ENCODE measurements around the gene CDC14A. TPM values are rescaled to one million over a fixed set of nuclear protein-coding genes. Genes with fewer than 3 reads are reported as not detected.

CDC14A gene
- total RNA-seq, 1 experiment from 2014 or later: 3.4 TPM

DNA sequence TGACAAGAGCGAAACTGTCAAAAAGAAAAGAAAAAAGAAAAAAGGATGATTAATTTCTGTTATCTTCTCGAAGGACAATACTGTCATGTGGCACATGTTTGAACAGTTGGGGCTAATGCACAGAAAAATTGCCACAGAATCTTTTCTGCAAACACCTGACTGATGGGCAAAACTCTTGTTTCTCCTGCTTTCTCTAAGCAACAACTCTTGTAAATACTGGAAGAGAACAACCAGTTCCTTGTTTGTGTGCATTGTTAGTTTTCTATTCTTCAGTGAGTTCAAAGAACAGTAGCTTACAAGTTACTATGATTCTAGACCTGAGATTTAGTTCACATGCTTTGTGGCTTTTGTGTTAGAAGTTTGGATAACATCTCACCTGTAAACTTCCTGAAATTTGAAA is 60.7 kb downstream of the CDC14A start:
- DNase-seq (no peak), ATAC-seq (no peak)
- Histone ChIP-seq H2AFZ (ENCODE audit: low read length) (no peak overlapping the region), H4K20me1 (ENCODE audit: low read length) (no peaks in the 10 kb centered on the region), H3K9me3 (ENCODE audit: low read length) (no peaks in the 10 kb centered on the region), H3K27me3 (ENCODE audit: low read length) (no peaks in the 10 kb centered on the region), H3F3A (ENCODE audit: low read length, unreplicated experiment) (no peaks in the 10 kb centered on the region), H3K4me2 (ENCODE audit: low read length) (no peak overlapping the region), H3K4me1 (ENCODE audit: insufficient read depth, low read length) (peaks cover 16% of the 10 kb centered on the region), H3K27ac (ENCODE audit: low read length) (no peak overlapping the region), H3K79me2 (ENCODE audit: low read length) (no peaks in the 10 kb centered on the region), H3K9me2 (replicated peaks; ENCODE audit: low read length) (no peaks in the 10 kb centered on the region), H3K36me3 (ENCODE audit: low read depth, low read length) (no peaks in the 10 kb centered on the region), H3K4me3 (ENCODE audit: low read length) (no peak overlapping the region), H3K9ac (ENCODE audit: low read length) (no peak overlapping the region)
- CTCF ChIA-PET: no interaction called here
- intact Hi-C loops (cut with micrococcal nuclease): no loop called here
- POLR2A ChIA-PET (ENCODE audit: unreplicated experiment): no interaction called here
- no TSS peak for BruUV-seq (replicated peaks)
- TF ChIP-seq, protein P1, sequence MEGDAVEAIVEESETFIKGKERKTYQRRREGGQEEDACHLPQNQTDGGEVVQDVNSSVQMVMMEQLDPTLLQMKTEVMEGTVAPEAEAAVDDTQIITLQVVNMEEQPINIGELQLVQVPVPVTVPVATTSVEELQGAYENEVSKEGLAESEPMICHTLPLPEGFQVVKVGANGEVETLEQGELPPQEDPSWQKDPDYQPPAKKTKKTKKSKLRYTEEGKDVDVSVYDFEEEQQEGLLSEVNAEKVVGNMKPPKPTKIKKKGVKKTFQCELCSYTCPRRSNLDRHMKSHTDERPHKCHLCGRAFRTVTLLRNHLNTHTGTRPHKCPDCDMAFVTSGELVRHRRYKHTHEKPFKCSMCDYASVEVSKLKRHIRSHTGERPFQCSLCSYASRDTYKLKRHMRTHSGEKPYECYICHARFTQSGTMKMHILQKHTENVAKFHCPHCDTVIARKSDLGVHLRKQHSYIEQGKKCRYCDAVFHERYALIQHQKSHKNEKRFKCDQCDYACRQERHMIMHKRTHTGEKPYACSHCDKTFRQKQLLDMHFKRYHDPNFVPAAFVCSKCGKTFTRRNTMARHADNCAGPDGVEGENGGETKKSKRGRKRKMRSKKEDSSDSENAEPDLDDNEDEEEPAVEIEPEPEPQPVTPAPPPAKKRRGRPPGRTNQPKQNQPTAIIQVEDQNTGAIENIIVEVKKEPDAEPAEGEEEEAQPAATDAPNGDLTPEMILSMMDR (conservative IDR thresholded peaks at IDR 0.05; ENCODE audit: low read depth, low read length): no peak
- TF ChIP-seq EZH2phosphoT487 (IDR thresholded peaks at IDR 0.05; ENCODE audit: borderline replicate concordance, low read length): no peak
- no peak for TF ChIP-seq EZH2 (IDR thresholded peaks at IDR 0.05; ENCODE audit: low read length, unreplicated experiment)

DNA sequence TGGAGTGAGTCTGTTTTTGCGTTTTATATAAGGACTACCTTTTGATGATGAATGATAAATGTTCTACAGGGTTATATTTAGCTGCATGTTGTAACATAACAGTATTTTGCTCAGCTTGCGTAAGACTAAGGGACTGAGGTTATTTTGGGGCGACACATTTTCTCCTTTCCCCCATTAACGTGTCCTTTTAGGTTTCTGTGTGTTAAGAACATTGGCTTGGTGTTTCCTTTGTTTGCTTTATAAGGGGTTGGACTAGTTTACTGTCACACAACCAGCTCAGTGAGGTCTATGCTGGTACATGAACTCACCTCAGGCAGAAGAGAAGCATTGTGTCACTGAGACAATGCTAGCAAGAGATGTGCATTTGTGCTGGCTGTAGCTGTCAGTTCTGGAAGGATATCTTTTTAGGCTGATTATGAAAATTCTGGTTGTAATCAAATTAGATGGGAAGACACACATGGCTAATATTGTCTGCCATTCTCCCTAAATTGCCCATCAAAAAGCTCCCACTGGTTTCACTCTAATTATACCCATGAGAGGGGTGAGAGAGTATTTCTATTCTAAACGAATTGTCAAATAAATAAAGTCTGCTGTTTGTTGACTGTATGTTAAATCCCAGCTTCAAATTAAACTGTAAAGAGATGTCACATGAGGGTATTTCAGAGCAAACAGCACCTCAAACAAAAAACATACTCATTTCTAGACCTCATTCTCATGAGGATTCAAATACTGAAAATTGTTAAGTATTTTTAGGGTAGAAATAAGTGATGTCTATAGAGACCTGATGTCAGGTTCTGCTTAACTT is 62.6 kb downstream of the CDC14A start:
- CTCF ChIA-PET: no interaction called here
- Histone ChIP-seq H3K27me3 (ENCODE audit: low read length) (no peaks in the 10 kb centered on the region), H3K4me3 (ENCODE audit: low read length) (no peak overlapping the region), H3K36me3 (ENCODE audit: low read depth, low read length) (no peaks in the 10 kb centered on the region), H4K20me1 (ENCODE audit: low read length) (no peaks in the 10 kb centered on the region), H3K4me1 (ENCODE audit: insufficient read depth, low read length) (peaks cover 16% of the 10 kb centered on the region), H3K27ac (ENCODE audit: low read length) (no peak overlapping the region), H3K9me2 (replicated peaks; ENCODE audit: low read length) (no peaks in the 10 kb centered on the region), H3K9ac (ENCODE audit: low read length) (no peak overlapping the region), H3K9me3 (ENCODE audit: low read length) (no peaks in the 10 kb centered on the region), H3F3A (ENCODE audit: low read length, unreplicated experiment) (no peaks in the 10 kb centered on the region), H2AFZ (ENCODE audit: low read length) (no peak overlapping the region), H3K79me2 (ENCODE audit: low read length) (no peaks in the 10 kb centered on the region), H3K4me2 (ENCODE audit: low read length) (0 out of 2 replicates have a peak overlapping the region, but pooled peaks have one; percentile 4)
- peak; percentile 5 for DNase-seq
- intact Hi-C loops (cut with micrococcal nuclease): no loop called here
- TF ChIP-seq EZH2phosphoT487 (IDR thresholded peaks at IDR 0.05; ENCODE audit: borderline replicate concordance, low read length) (no peak), EZH2 (IDR thresholded peaks at IDR 0.05; ENCODE audit: low read length, unreplicated experiment) (no peak)
- TF ChIP-seq, protein P1 (conservative IDR thresholded peaks at IDR 0.05; ENCODE audit: low read depth, low read length): no peak
- POLR2A ChIA-PET (ENCODE audit: unreplicated experiment): no interaction called here
- ATAC-seq: no peak
- no TSS peak for BruUV-seq (replicated peaks)

DNA sequence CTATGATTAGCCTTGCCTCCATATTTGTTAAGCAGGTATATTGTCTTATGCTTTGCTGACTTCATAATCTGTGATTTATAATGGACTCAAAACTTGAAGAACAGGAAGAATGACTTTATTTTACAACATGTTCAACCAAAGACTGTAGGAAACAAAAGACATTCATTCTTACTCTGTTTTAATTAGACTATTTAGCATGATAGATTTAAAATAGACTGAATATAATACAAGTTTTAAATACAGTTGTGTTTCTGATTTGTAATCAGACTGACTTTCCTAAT is 63.1 kb downstream of the CDC14A start:
- Histone ChIP-seq H2AFZ (ENCODE audit: low read length) (no peak overlapping the region), H3K27ac (ENCODE audit: low read length) (no peak overlapping the region), H3K79me2 (ENCODE audit: low read length) (no peaks in the 10 kb centered on the region), H3K9me2 (replicated peaks; ENCODE audit: low read length) (no peaks in the 10 kb centered on the region), H3K4me1 (ENCODE audit: insufficient read depth, low read length) (peaks cover 16% of the 10 kb centered on the region), H3K9ac (ENCODE audit: low read length) (no peak overlapping the region), H3K4me2 (ENCODE audit: low read length) (0 out of 2 replicates have a peak overlapping the region, but pooled peaks have one; percentile 4), H3K36me3 (ENCODE audit: low read depth, low read length) (no peaks in the 10 kb centered on the region), H3F3A (ENCODE audit: low read length, unreplicated experiment) (no peaks in the 10 kb centered on the region), H4K20me1 (ENCODE audit: low read length) (no peaks in the 10 kb centered on the region), H3K9me3 (ENCODE audit: low read length) (no peaks in the 10 kb centered on the region), H3K27me3 (ENCODE audit: low read length) (no peaks in the 10 kb centered on the region), H3K4me3 (ENCODE audit: low read length) (no peak overlapping the region)
- BruUV-seq (replicated peaks): no TSS peak
- ChIA-PET CTCF (no interaction called here), POLR2A (ENCODE audit: unreplicated experiment) (no interaction called here)
- no peak for ATAC-seq
- intact Hi-C loops (cut with micrococcal nuclease): no loop called here
- DNase-seq: peak; percentile 57
- TF ChIP-seq, protein P1 (conservative IDR thresholded peaks at IDR 0.05; ENCODE audit: low read depth, low read length): no peak
- TF ChIP-seq EZH2 (IDR thresholded peaks at IDR 0.05; ENCODE audit: low read length, unreplicated experiment): no peak
- no peak for TF ChIP-seq EZH2phosphoT487 (IDR thresholded peaks at IDR 0.05; ENCODE audit: borderline replicate concordance, low read length)
